ENCODE data around the gene AAMP. TPM values are rescaled to one million over a fixed set of nuclear protein-coding genes. Genes with fewer than 3 reads are reported as not detected.

Gene AAMP
- total RNA-seq, 1 donor from 2014 or later, result 67.6 TPM

DNA sequence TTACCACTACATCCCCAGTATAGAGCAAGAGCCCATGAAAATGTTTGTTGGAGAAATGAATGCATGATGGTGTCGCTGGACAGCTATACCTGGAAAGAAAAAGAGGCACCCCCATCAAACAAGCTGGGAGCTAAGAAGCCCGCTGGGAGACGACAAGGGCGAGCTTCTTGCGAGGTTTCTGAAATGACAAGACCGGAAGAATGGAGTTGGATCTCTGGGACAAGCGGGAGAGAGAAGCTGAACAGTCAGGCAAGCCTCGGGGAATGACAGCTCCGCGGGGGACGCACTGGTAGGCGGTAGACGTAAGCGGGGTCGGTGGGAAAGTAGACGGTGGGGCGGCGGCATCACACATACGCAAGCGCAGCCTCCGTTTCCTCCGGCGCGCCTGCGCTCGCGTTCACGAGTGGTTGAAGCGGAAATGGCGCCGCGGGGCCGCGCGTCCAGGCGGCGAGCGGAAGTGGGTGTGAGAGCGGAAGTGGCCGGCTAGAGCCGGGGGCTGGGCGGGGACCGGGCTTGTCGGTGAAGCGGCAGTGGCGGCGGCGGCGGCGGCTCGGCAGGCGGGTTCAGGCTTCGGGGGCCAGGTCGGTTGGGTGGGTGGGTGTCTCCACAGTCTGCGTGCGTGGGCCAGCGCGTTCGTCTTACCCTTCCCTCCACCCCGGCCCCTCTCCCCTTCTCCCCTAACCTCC lies 53.1 kb downstream of the AAMP start, which contains the start of gene ARPC2:
TSS of gene ARPC2 (plus strand) at position 516 of the 686 bp plus-strand sequence. CDS start 282 bp downstream, outside the sequence.
- DNase-seq (ENCODE audit: low spot score), result peak; percentile 96
- Mint-ChIP-seq H3K27ac (ENCODE audit: unreplicated experiment) (peak within 1 kb of the TSS; percentile 99), H3K9me3 (ENCODE audit: unreplicated experiment) (no peaks in the 10 kb centered on the region), H3K4me3 (ENCODE audit: unreplicated experiment) (peak within 1 kb of the TSS; percentile 99), H3K36me3 (ENCODE audit: low read depth, unreplicated experiment) (peaks cover 33% of the 10 kb centered on the region), H3K27me3 (ENCODE audit: unreplicated experiment) (peaks cover 22% of the 10 kb centered on the region), H3K4me1 (ENCODE audit: unreplicated experiment) (peaks cover 56% of the 10 kb centered on the region)
- TF ChIP-seq, protein P1, sequence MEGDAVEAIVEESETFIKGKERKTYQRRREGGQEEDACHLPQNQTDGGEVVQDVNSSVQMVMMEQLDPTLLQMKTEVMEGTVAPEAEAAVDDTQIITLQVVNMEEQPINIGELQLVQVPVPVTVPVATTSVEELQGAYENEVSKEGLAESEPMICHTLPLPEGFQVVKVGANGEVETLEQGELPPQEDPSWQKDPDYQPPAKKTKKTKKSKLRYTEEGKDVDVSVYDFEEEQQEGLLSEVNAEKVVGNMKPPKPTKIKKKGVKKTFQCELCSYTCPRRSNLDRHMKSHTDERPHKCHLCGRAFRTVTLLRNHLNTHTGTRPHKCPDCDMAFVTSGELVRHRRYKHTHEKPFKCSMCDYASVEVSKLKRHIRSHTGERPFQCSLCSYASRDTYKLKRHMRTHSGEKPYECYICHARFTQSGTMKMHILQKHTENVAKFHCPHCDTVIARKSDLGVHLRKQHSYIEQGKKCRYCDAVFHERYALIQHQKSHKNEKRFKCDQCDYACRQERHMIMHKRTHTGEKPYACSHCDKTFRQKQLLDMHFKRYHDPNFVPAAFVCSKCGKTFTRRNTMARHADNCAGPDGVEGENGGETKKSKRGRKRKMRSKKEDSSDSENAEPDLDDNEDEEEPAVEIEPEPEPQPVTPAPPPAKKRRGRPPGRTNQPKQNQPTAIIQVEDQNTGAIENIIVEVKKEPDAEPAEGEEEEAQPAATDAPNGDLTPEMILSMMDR (IDR thresholded peaks at IDR 0.05; ENCODE audit: unreplicated experiment), result no peak

DNA sequence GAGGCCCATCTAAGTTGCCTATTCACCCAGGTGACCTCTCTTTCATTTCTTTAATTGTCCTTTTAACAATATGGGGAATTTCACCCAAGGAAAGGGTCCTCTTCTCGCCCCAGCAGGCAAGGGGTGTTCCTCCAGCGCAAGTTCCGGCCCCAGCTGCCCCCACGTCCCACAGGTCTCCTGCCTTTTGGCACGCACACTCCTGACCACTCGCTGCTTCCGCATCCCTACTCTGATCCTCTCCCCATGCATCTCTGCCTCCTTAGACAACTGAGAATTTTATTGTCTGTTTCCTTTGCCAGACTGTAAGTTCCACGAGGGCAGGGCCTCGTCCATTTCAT lies 53.6 kb downstream of the AAMP start:
- Mint-ChIP-seq H3K27ac (ENCODE audit: unreplicated experiment) (peak overlapping the region; percentile 99), H3K36me3 (ENCODE audit: low read depth, unreplicated experiment) (peaks cover 28% of the 10 kb centered on the region), H3K4me3 (ENCODE audit: unreplicated experiment) (peak overlapping the region; percentile 97), H3K9me3 (ENCODE audit: unreplicated experiment) (no peaks in the 10 kb centered on the region), H3K27me3 (ENCODE audit: unreplicated experiment) (peaks cover 20% of the 10 kb centered on the region), H3K4me1 (ENCODE audit: unreplicated experiment) (peaks cover 51% of the 10 kb centered on the region)
- TF ChIP-seq, protein P1 (IDR thresholded peaks at IDR 0.05; ENCODE audit: unreplicated experiment), result no peak
- DNase-seq (ENCODE audit: low spot score), result no peak

Small RNAs within 50 kb of the gene (microRNA-seq; reads per million reads assigned to microRNA genes)
- gene MIR6513 (ENCODE audit: unreplicated experiment), result 2.1 reads per million, percentile 30 among the genes with 10 or more reads in this experiment

Other genes with a start within 250 kb of the AAMP start
- not detected for gene RUFY4, start 200.9 kb downstream of the AAMP start, total RNA-seq (ENCODE audit: unreplicated experiment)
- 0.49 TPM for gene CXCR2, start 144.1 kb downstream of the AAMP start, total RNA-seq (ENCODE audit: unreplicated experiment)
- gene CXCR1, start 103.2 kb downstream of the AAMP start, total RNA-seq (ENCODE audit: unreplicated experiment), result not detected
- gene ARPC2, start 52.9 kb downstream of the AAMP start, total RNA-seq (ENCODE audit: unreplicated experiment), result 468 TPM
- gene GPBAR1, start 9.1 kb downstream of the AAMP start, total RNA-seq (ENCODE audit: unreplicated experiment), result 0.77 TPM
- 31.7 TPM for gene PNKD, start 382 bp upstream of the AAMP start, total RNA-seq (ENCODE audit: unreplicated experiment)
- 78.5 TPM for gene TMBIM1, start 22.4 kb upstream of the AAMP start, total RNA-seq (ENCODE audit: unreplicated experiment)
- not detected for gene CATIP, start 86.7 kb upstream of the AAMP start, total RNA-seq (ENCODE audit: unreplicated experiment)
- gene SLC11A1, start 112.1 kb upstream of the AAMP start, total RNA-seq (ENCODE audit: unreplicated experiment), result not detected
- gene CTDSP1, start 129.7 kb upstream of the AAMP start, total RNA-seq (ENCODE audit: unreplicated experiment), result 106 TPM
- gene VIL1, start 149.0 kb upstream of the AAMP start, total RNA-seq (ENCODE audit: unreplicated experiment), result 0.44 TPM

Data from endothelial cell (in vitro differentiated cells).